T47D (cell line): Measurements from ENCODE around the gene MEOX1.

ENCODE experiments used
- DNase-seq, 2 experiments: peaks; one replicate each; pipeline versions ENCODE4 v3.0.0 to v3.0.0-alpha.2; 2011 to 2012; ENCODE audit warnings: low read depth in 1 of 2, low spot score in 1 of 2
- JUND ChIP-seq: IDR thresholded peaks from 2 replicates; pipeline ENCODE4 v1.6.1; 2012; ENCODE audit warnings: low read depth
- in situ Hi-C: cut with HindIII; loops from 2 replicates; pipeline ENCODE4 v1.10.0; 2016; ENCODE audit warnings: low sequenced_read_pairs, low pct_unique_long_range_greater_than_20kb

The MEOX1 gene

GRCh38 chr17:43674394-43674793, 12.7 kb upstream of the MEOX1 start:
- TF ChIP-seq JUND: no peak
- DNase-seq: no peak
- in situ Hi-C loops: no loop called here

GRCh38 chr17:43673516-43674323, 12.0 kb upstream of the MEOX1 start:
- TF ChIP-seq JUND: no peak
- in situ Hi-C loops: no loop called here
- DNase-seq: peak; percentile 64 to 70

GRCh38 chr17:43671755-43672519, 10.2 kb upstream of the MEOX1 start:
- no peak for TF ChIP-seq JUND
- no peak for DNase-seq
- in situ Hi-C loops: no loop called here

- no peak for TF ChIP-seq JUND
- in situ Hi-C loops: no loop called here
- DNase-seq: no peak
Measured at GRCh38 chr17:43671031-43671692, 9.4 kb upstream of the MEOX1 start.

- no peak for DNase-seq
- TF ChIP-seq JUND: no peak
- in situ Hi-C loops: no loop called here
Measured at GRCh38 chr17:43670645-43671030, 8.9 kb upstream of the MEOX1 start.

- in situ Hi-C loops: no loop called here
- peak in 1 of 2 experiments; percentile 21 for DNase-seq
- no peak for TF ChIP-seq JUND
Measured at GRCh38 chr17:43669971-43670644, 8.4 kb upstream of the MEOX1 start.

GRCh38 chr17:43667947-43668348, 6.2 kb upstream of the MEOX1 start:
- in situ Hi-C loops: no loop called here
- TF ChIP-seq JUND: no peak
- DNase-seq: peak in 1 of 2 experiments; percentile 61

- TF ChIP-seq JUND: no peak
- in situ Hi-C loops: no loop called here
- DNase-seq: no peak
Measured at GRCh38 chr17:43667506-43667905, 5.8 kb upstream of the MEOX1 start.

- no peak for DNase-seq
- no peak for TF ChIP-seq JUND
- in situ Hi-C loops: no loop called here
Measured at GRCh38 chr17:43665937-43666236, 4.2 kb upstream of the MEOX1 start.

GRCh38 chr17:43665084-43665936, 3.6 kb upstream of the MEOX1 start:
- no peak for TF ChIP-seq JUND
- in situ Hi-C loops: no loop called here
- DNase-seq: no peak

GRCh38 chr17:43664096-43664495, 2.4 kb upstream of the MEOX1 start:
- in situ Hi-C loops: no loop called here
- TF ChIP-seq JUND: no peak
- DNase-seq: no peak

GRCh38 chr17:43663383-43663782, 1.7 kb upstream of the MEOX1 start:
- in situ Hi-C loops: no loop called here
- TF ChIP-seq JUND: no peak

More at GRCh38 chr17:43663383-43663782, 1.7 kb upstream of the MEOX1 start:
- DNase-seq: no peak
